Subcutaneous abdominal adipose tissue (tissue), 5 donors: ENCODE data around the gene MAML2.

ENCODE experiments used
- H3K27ac ChIP-seq: one replicate; pipeline ENCODE4 v1.7.0; 2013; ENCODE audit warnings: low read depth, mild to moderate bottlenecking, inconsistent platforms, low read length, moderate library complexity
- H3K27me3 ChIP-seq, 5 donors: one replicate each; pipeline ENCODE4 v1.7.0; 2013; ENCODE audit warnings: low read length in 5 of 5, inconsistent platforms in 1 of 5; ENCODE audit not compliant: control insufficient read depth in 5 of 5, insufficient read depth in 4 of 5
- H3K36me3 ChIP-seq, 5 donors: one replicate each; pipeline ENCODE4 v1.7.0; 2013; ENCODE audit warnings: low read length in 5 of 5; ENCODE audit not compliant: control insufficient read depth in 5 of 5, insufficient read depth in 5 of 5
- H3K4me1 ChIP-seq, 5 donors: one replicate each; pipeline ENCODE4 v1.7.0; 2013; ENCODE audit warnings: low read length in 5 of 5, mild to moderate bottlenecking in 3 of 5, moderate library complexity in 1 of 5; ENCODE audit not compliant: control insufficient read depth in 5 of 5, insufficient read depth in 5 of 5
- H3K4me3 ChIP-seq, 5 donors: one replicate each; pipeline ENCODE4 v1.7.0; 2013; ENCODE audit warnings: low read length in 5 of 5, low read depth in 1 of 5
- H3K9ac ChIP-seq, 5 donors: one replicate each; pipeline ENCODE4 v1.7.0; 2013; ENCODE audit warnings: low read length in 5 of 5, mild to moderate bottlenecking in 4 of 5, moderate library complexity in 3 of 5
- H3K9me3 ChIP-seq, 5 donors: one replicate each; pipeline ENCODE4 v1.7.0; 2013; ENCODE audit warnings: low read length in 5 of 5; ENCODE audit not compliant: control insufficient read depth in 5 of 5
- donor health status: healthy.
- donor health status: healthy.
- donor health status: healthy.
- donor health status: healthy.
- donor health status: healthy.

The MAML2 gene

GRCh38 chr11:96197801-96198701, 144.9 kb downstream of the MAML2 start:
- no peaks in the 10 kb centered on the region for H3K36me3 ChIP-seq
- H3K27ac ChIP-seq, result peak overlapping the region; percentile 11
- no peaks in the 10 kb centered on the region for H3K9me3 ChIP-seq
- H3K27me3 ChIP-seq, result peaks cover 0 to 3% (median 0%) of the 10 kb centered on the region in 5 donors
- no peak overlapping the region for H3K9ac ChIP-seq
- H3K4me3 ChIP-seq, result no peak overlapping the region
- peaks cover 7 to 49% (median 29%) of the 10 kb centered on the region in 5 donors for H3K4me1 ChIP-seq

GRCh38 chr11:96197103-96197502, 145.9 kb downstream of the MAML2 start:
- Histone ChIP-seq H3K36me3 (no peaks in the 10 kb centered on the region), H3K27me3 (peaks cover 0 to 3% (median 0%) of the 10 kb centered on the region in 5 donors), H3K4me3 (no peak overlapping the region), H3K9ac (no peak overlapping the region), H3K4me1 (peaks cover 7 to 50% (median 30%) of the 10 kb centered on the region in 5 donors), H3K27ac (no peak overlapping the region), H3K9me3 (no peaks in the 10 kb centered on the region)

- Histone ChIP-seq H3K9me3 (no peaks in the 10 kb centered on the region), H3K36me3 (no peaks in the 10 kb centered on the region), H3K27me3 (peaks cover 0 to 3% (median 0%) of the 10 kb centered on the region in 5 donors), H3K9ac (no peak overlapping the region), H3K4me3 (no peak overlapping the region), H3K4me1 (peaks cover 7 to 53% (median 35%) of the 10 kb centered on the region in 5 donors), H3K27ac (no peak overlapping the region)
Observed at GRCh38 chr11:96196181-96196662, 146.8 kb downstream of the MAML2 start.

- no peaks in the 10 kb centered on the region for H3K9me3 ChIP-seq
- H3K4me1 ChIP-seq, result peaks cover 7 to 50% (median 32%) of the 10 kb centered on the region in 5 donors
- no peak overlapping the region for H3K4me3 ChIP-seq
- no peaks in the 10 kb centered on the region for H3K36me3 ChIP-seq
- H3K27me3 ChIP-seq, result peaks cover 0 to 3% (median 0%) of the 10 kb centered on the region in 5 donors
- H3K27ac ChIP-seq, result no peak overlapping the region
- H3K9ac ChIP-seq, result no peak overlapping the region
Observed at GRCh38 chr11:96195671-96196070, 147.3 kb downstream of the MAML2 start.

GRCh38 chr11:96194581-96195374, 148.2 kb downstream of the MAML2 start:
- H3K4me1 ChIP-seq, result peaks cover 0 to 41% (median 27%) of the 10 kb centered on the region in 5 donors
- H3K27me3 ChIP-seq, result no peaks in the 10 kb centered on the region
- H3K36me3 ChIP-seq, result no peaks in the 10 kb centered on the region
- H3K9ac ChIP-seq, result no peak overlapping the region
- peak overlapping the region; percentile 45 for H3K27ac ChIP-seq
- no peaks in the 10 kb centered on the region for H3K9me3 ChIP-seq
- H3K4me3 ChIP-seq, result no peak overlapping the region

- peaks cover 0 to 39% (median 28%) of the 10 kb centered on the region in 5 donors for H3K4me1 ChIP-seq
- H3K27me3 ChIP-seq, result no peaks in the 10 kb centered on the region
- H3K27ac ChIP-seq, result peak overlapping the region; percentile 45
- H3K9me3 ChIP-seq, result no peaks in the 10 kb centered on the region
- no peaks in the 10 kb centered on the region for H3K36me3 ChIP-seq
- no peak overlapping the region for H3K9ac ChIP-seq
- no peak overlapping the region for H3K4me3 ChIP-seq
Observed at GRCh38 chr11:96193745-96194443, 149.1 kb downstream of the MAML2 start.

- no peak overlapping the region for H3K27ac ChIP-seq
- no peaks in the 10 kb centered on the region for H3K36me3 ChIP-seq
- H3K27me3 ChIP-seq, result no peaks in the 10 kb centered on the region
- H3K4me3 ChIP-seq, result no peak overlapping the region
- H3K9me3 ChIP-seq, result no peaks in the 10 kb centered on the region
- H3K4me1 ChIP-seq, result peaks cover 0 to 44% (median 36%) of the 10 kb centered on the region in 5 donors
- no peak overlapping the region for H3K9ac ChIP-seq
Observed at GRCh38 chr11:96191752-96192151, 151.2 kb downstream of the MAML2 start.

GRCh38 chr11:96189351-96189750, 153.6 kb downstream of the MAML2 start:
- Histone ChIP-seq H3K27ac (no peak overlapping the region), H3K27me3 (no peaks in the 10 kb centered on the region), H3K36me3 (no peaks in the 10 kb centered on the region), H3K9me3 (no peaks in the 10 kb centered on the region), H3K4me3 (no peak overlapping the region), H3K4me1 (peaks cover 0 to 39% (median 34%) of the 10 kb centered on the region in 5 donors), H3K9ac (no peak overlapping the region)

- Histone ChIP-seq H3K9ac (peak overlapping the region in 2 of 5 donors; percentile 53 to 66), H3K36me3 (no peaks in the 10 kb centered on the region), H3K4me1 (peaks cover 0 to 35% (median 27%) of the 10 kb centered on the region in 5 donors), H3K27me3 (no peaks in the 10 kb centered on the region), H3K4me3 (no peak overlapping the region), H3K9me3 (no peaks in the 10 kb centered on the region), H3K27ac (peak overlapping the region; percentile 26)
Observed at GRCh38 chr11:96188243-96189006, 154.6 kb downstream of the MAML2 start.
